Measurements from ENCODE around the gene FBXO34.
A peak's percentile ranks its signal among the peaks of the same experiment; 100 is the strongest.

The FBXO34 gene

GRCh38 chr14:55270832-55271571 lies at the start of gene FBXO34:
Gene FBXO34 (plus strand): TSS chr14:55271421. CDS start chr14:55350391, 78,970 bp downstream.
- peak; percentile 89 for DNase-seq

GRCh38 chr14:55221968-55222367 lies 49.3 kb upstream of the FBXO34 start:
- no peak for DNase-seq

DNA sequence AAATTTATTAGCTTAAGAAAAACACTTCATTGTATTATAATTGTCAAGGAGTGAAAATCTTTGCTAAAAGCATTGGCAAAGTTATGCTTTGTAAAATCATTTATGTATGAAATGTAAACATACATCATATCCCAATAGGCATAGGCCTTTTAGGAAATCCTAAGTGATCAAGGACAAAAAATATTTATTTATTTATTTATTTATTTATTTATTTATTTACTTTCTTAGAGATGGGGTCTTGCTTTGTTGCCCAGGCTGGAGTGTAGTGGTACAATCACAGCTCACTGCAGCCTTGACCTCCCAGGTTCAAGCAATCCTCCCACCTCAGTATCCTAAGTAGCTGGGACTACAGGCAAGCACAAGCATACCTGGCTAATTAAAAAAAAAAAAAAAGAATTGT lies 47.9 kb upstream of the FBXO34 start:
- DNase-seq: no peak

DNA sequence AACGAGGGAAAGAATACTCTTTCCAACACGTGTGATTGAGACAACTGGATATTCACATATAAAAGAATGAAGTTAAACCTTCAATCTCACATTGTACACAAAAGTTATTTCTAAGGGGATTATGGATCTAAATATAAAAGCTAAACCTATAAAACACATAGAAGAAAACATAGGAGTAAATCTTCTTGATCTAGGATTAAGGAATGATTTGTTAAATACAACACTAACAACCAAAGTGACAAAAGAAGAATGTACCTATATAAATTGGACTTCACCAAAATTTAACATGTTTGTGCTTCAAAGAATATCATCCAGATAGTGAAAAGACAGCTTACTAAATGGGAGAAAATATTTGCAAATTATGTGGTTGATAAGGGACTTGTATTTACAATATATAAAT lies 43.0 kb upstream of the FBXO34 start:
- DNase-seq: no peak

- DNase-seq: no peak
Observed at GRCh38 chr14:55233591-55233990, 37.6 kb upstream of the FBXO34 start.

DNA sequence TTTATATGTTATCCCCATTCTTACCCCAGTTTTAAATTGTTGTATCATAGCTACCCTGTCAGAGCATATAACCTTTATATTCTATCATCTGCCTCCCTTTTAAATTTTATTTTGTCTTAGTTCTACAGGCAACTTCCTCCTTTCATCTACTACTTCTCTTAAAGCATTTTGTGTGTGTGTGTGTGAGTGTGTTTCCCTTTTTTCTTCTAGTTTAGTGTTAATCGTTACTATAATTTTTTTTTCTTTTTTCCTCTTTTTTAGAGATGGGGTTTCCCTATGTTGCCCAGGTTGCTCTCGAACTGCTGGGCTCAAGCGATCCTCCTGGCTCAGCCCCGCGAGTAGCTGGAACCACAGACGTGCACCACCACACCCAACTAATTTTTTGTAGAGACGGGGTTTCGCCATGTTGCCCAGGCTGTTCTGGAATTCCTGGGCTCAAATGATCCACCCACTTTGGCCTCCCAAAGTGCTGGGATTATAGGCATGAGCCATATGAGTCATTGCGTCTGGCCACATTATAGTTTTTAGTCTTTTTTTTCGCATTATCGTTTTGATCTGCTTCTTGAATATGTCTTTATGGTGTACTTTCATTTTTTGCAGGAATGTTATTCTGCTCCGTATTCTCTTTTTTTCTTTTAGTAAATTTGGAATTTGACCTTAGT lies 33.1 kb upstream of the FBXO34 start:
- no peak for DNase-seq

DNA sequence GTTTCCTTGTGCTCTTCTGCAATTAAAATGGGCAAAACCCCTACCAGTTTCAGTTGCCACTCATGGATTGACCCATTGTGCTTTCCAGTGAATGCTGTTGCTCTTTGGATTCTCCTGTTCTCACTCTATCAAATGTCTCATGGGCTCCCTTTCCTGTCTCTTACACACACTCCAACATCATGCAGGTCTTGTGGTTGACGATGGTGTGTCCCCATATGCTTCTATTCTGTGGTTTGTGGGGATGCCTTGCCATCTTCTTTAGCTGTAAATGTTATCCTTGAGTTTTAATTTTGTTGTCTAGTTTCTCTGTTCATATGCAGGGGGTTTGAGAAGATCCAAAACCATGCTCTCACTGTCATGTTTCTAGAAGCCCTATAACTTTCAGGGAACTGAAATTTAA lies 31.9 kb upstream of the FBXO34 start:
- no peak for DNase-seq

DNA sequence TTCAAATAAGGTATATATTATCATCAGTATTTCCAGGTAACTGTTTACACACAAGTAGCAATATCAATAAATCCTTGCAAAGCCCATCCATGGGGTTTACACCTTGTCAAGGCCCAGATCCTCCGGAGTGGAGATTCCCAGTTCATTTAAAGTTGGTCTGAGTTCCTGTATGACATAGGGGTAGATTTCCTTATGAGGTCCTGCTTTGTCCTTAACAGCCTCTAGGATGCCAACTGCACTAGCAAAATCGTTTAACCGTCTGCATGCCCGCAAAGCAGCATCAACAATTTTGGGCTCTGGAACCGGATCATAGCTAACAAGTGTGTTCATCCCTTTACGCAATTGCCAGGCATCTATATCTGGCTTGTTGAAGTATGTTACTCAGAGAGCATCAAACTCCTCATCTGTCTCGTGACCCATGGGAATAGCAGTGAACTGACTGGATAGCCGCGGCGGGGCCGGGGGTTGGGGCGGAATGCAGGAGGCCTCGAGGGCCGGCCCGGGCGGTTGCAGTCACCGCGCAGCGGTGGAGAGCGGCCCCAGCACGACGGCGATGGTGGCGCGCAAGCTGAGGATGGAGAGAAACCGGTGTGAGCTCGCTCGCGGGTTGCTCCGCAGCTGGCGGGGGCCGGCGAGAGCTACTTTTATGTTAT lies 30.6 kb upstream of the FBXO34 start:
- DNase-seq: no peak

DNA sequence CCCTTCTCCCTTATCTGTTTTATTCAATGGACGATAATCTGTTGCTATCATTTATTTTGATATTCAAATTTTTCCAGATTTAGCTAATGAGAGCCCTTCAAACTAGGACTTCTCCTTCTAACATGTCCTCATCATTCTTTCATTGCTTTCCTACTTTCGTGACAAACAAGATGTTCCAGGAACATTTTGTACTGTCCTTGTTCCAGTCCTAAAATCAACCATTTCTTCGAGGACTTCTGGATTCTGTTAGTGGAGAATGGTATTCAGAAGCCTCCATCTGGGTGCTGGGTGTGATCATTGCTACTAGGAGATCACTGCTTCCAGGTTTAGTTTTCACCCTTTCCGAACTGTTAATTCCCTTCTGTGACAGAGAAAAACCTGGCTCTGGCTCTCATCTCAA lies 29.5 kb upstream of the FBXO34 start:
- no peak for DNase-seq

GRCh38 chr14:55243386-55243785 lies 27.8 kb upstream of the FBXO34 start:
- DNase-seq: no peak

- DNase-seq: no peak
Observed at GRCh38 chr14:55243813-55244212, 27.4 kb upstream of the FBXO34 start.

- no peak for DNase-seq
Observed at GRCh38 chr14:55245657-55246268, 25.5 kb upstream of the FBXO34 start.

DNA sequence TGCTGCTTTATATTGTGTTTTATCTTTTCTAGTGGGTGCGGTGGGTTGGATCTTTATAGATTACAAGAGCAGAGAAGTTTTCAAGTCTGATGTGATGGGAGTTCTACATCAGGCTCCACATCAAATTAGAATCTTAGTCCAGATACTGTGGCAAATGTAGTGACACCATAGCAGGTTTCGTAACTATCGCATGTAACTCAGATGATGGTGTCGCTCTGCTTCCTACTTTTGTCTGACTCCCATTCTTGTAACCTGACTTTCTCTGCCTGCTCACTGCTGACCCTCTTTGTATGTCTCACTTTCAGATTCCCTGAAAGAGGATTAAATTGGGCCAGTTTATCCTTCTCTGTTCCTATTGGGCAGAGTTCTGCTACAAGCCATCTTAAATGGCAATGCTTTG lies 22.8 kb upstream of the FBXO34 start:
- no peak for DNase-seq

DNA sequence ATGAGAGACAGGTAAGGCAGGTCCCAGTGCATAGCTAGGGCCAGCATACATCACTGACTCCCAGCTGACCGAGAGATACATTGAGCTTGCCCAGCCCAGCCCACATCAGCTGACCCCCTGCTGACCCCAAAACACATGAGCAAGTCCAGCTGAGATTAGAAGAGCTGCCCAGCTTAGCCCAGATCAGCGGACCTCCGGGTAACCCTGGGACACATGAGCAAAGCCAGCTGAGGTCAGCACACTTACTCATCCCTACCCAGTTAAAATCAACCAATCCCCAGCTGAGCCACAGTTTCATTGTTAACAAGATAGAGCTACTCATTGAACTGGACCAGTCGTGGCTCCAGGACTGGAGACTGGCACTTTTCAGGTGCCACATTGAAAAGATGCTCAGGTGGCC lies 21.8 kb upstream of the FBXO34 start:
- no peak for DNase-seq

DNA sequence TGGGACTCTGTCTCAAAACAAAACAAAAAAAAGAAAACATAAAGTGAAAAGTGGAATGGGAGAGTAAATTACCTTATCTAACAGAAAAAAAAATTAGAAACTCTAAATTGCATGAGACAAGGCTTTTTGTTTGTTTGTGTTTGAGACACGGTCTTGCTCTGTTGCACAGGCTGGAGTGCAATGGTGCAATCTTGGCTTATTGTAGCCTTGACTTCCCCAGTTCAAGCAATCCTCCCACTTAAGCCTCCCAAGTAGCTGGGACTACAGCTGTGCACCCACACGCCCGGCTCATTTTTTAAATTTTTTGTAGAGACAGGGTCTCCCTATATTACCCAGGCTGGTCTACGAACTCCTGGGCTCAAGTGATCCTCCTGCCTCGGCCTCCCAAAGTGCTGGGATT lies 17.9 kb upstream of the FBXO34 start:
- no peak for DNase-seq

GRCh38 chr14:55254581-55254980 lies 16.6 kb upstream of the FBXO34 start:
- no peak for DNase-seq

- no peak for DNase-seq
Observed at GRCh38 chr14:55255979-55256378, 15.2 kb upstream of the FBXO34 start.

DNA sequence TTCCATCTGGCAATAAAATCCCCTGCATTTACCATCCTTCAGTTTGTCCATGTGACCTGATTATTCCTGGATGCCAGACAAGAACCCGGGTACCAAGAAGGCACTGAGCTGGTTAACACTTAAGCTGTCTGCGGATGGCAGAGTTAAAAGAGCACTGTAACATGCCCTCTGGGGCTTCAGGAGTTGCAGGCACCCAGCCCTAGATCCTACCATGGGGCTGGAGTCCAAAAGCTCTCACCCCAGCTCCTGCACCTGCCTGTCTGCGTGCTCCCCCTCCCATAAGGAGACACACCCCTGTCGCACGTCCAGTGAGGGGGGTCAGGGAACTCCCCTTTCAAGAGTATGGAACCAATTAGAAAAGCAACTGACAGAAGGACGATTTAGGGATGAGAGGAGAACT lies 14.6 kb upstream of the FBXO34 start:
- DNase-seq: no peak

DNA sequence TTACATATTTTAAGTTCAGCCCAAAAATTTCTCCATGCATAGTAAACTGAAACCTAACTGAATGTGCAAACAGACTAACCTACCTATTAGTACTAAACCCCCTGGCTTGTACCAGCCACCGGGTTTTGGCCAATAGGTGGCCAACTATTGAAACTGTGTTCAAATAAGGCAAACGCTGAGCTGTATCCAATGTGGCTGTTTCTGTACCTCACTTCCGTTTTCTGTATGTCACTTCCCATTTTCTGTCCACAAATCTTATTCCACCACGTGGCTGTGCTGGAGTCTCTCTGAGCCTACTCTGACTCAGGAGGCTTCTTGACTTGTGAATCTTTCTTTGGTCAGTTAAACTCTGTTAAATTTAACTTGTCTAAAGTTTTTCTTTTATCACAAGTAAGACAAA lies 6.0 kb upstream of the FBXO34 start:
- DNase-seq: no peak

GRCh38 chr14:55267820-55268219 lies 3.4 kb upstream of the FBXO34 start:
- no peak for DNase-seq

- peak; percentile 12 for DNase-seq
Observed at GRCh38 chr14:55271572-55272298, 514 bp downstream of the FBXO34 start.

DNA sequence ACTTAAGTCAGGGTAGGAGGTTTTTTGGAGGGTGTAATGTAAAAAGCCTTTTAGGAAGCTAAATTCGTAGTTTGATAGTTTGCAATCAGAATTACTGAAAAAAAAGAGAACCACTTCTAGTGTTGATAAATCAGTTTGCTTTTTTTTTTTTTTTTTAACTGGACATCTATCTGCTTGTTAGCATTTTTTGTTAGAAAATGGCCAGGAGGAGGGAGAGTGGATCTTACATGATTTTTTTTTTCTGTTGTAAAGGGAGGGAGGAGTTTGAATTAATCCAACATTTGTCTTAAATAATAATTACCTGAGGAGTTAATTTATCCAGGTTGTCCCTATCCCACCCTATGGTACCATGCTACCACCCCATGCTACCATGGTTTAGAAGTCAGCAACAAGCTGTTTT lies 1.2 kb downstream of the FBXO34 start:
- no peak for DNase-seq

GRCh38 chr14:55272922-55273321 lies 1.7 kb downstream of the FBXO34 start:
- DNase-seq: no peak
